Uterus (tissue), 4 donors: ENCODE measurements around the gene PTPRJ. TPM values are rescaled to one million over a fixed set of nuclear protein-coding genes. Genes with fewer than 3 reads are reported as not detected.

Experiments
- DNase-seq, 2 donors: peaks; one replicate each; pipeline ENCODE4 v3.0.0-alpha.2; 2019 to 2020
- H3K27ac ChIP-seq, 2 donors: fragments of 200-600 bp; sonication (generic); 1 replicate in 1 of 2; 2 replicates in 1 of 2; pipeline ENCODE4 v1.5.1; 2016 to 2018
- H3K27me3 ChIP-seq, 2 donors: fragments of 200-600 bp; sonication (generic); one replicate each; pipeline ENCODE4 v1.5.1; 2018 to 2019; ENCODE audit warnings: control low read depth in 1 of 2
- H3K36me3 ChIP-seq, 2 donors: fragments of 200-600 bp; sonication (generic); one replicate each; pipeline ENCODE4 v1.5.1; 2019; ENCODE audit warnings: control low read depth in 1 of 2
- H3K4me1 ChIP-seq, 2 donors: fragments of 200-600 bp; sonication (generic); one replicate each; pipeline ENCODE4 v1.5.1; 2018 to 2019; ENCODE audit warnings: control low read depth in 1 of 2
- H3K4me3 ChIP-seq, 2 donors: fragments of 200-600 bp; sonication (generic); 1 replicate in 1 of 2; 2 replicates in 1 of 2; pipeline ENCODE4 v1.5.1; 2018 to 2019; ENCODE audit warnings: mild to moderate bottlenecking in 1 of 2
- H3K9me3 ChIP-seq, 2 donors: fragments of 200-600 bp; sonication (generic); one replicate each; pipeline ENCODE4 v1.5.1; 2019; ENCODE audit warnings: control low read depth in 1 of 2
- CTCF ChIP-seq, 4 experiments: fragments of 200-600 bp in 2 of 4; fragments of 450-650 bp in 2 of 4; sonication (generic) in 2 of 4; IDR thresholded peaks; one replicate each; pipeline ENCODE4 v1.5.1; 2016 to 2019; ENCODE audit warnings: antibody characterized with exemption in 4 of 4, mild to moderate bottlenecking in 2 of 4, moderate library complexity in 1 of 4
- POLR2A ChIP-seq, 2 donors: fragments of 450-650 bp; IDR thresholded peaks; one replicate each; pipeline ENCODE4 v1.6.1; 2016; ENCODE audit warnings: antibody characterized with exemption in 2 of 2, mild to moderate bottlenecking in 1 of 2, moderate library complexity in 1 of 2
- intact Hi-C: fragments of 100-400 bp; cut with DNase I; formaldehyde crosslinking; loops from one replicate; pipeline ENCODE4 v1.15.1; 2023; ENCODE audit warnings: low total_unique reads
- microRNA counts, 2 donors: library from miRNA; unstranded; fragments of <30 nt; microRNA quantifications; one replicate each; lab custom pipeline; 2016 to 2017
- microRNA-seq: library from miRNA; unstranded; fragments of <30 nt; microRNA quantifications from one replicate; pipeline ENCODE4, GENCODE V29; 2016; ENCODE audit warnings: borderline microRNAs expressed, borderline replicate concordance
- small RNA-seq: library from RNA; depleted of rRNA; stranded (forward); fragments of <200 nt; gene quantifications from one replicate; pipeline ENCODE3, GENCODE V24; 2016
- total RNA-seq, 4 donors: library from RNA; depleted of rRNA in 3 of 4; stranded (reverse); fragments of >200 nt in 3 of 4; gene quantifications; one replicate each; pipeline versions ENCODE4 v1.1.0 to v1.2.4, GENCODE V29; 2014 to 2023
- donor health status: DM: yes; HTN: yes; CAD: no.

The PTPRJ gene
- total RNA-seq, 4 donors from 2014 or later, result 2.1 to 22.1 (median 7.1) TPM

- Histone ChIP-seq H3K4me1 (no peaks in the 10 kb centered on the region), H3K4me3 (no peak overlapping the region), H3K36me3 (no peaks in the 10 kb centered on the region), H3K27ac (no peak overlapping the region), H3K9me3 (no peaks in the 10 kb centered on the region), H3K27me3 (no peaks in the 10 kb centered on the region)
- no peak for DNase-seq
- intact Hi-C loops, result no loop called here
- TF ChIP-seq CTCF (IDR thresholded peaks at IDR 0.05) (no peak), POLR2A (IDR thresholded peaks at IDR 0.05) (no peak)
Measured at GRCh38 chr11:48193876-48194275, 213.5 kb downstream of the PTPRJ start.

- no peak overlapping the region for H3K4me3 ChIP-seq
- TF ChIP-seq POLR2A (IDR thresholded peaks at IDR 0.05) (no peak), CTCF (IDR thresholded peaks at IDR 0.05) (no peak)
Measured at GRCh38 chr11:48207881-48208280, 227.5 kb downstream of the PTPRJ start.

GRCh38 chr11:48210052-48210451, 229.7 kb downstream of the PTPRJ start:
- Histone ChIP-seq H3K36me3 (no peaks in the 10 kb centered on the region), H3K4me1 (no peaks in the 10 kb centered on the region), H3K4me3 (no peak overlapping the region), H3K9me3 (no peaks in the 10 kb centered on the region), H3K27ac (no peak overlapping the region), H3K27me3 (no peaks in the 10 kb centered on the region)
- TF ChIP-seq CTCF (IDR thresholded peaks at IDR 0.05), result no peak
- no peak for TF ChIP-seq POLR2A (IDR thresholded peaks at IDR 0.05)
- intact Hi-C loops, result no loop called here
- DNase-seq, result no peak

More at GRCh38 chr11:48207881-48208280, 227.5 kb downstream of the PTPRJ start:
- DNase-seq, result no peak
- Histone ChIP-seq H3K27me3 (no peaks in the 10 kb centered on the region), H3K27ac (no peak overlapping the region), H3K9me3 (no peaks in the 10 kb centered on the region), H3K4me1 (no peaks in the 10 kb centered on the region), H3K36me3 (no peaks in the 10 kb centered on the region)
- intact Hi-C loops, result no loop called here

GRCh38 chr11:48216510-48216909, 236.2 kb downstream of the PTPRJ start, which contains the start of gene OR4B1:
OR4B1 (plus strand) TSS chr11:48216810; CDS start chr11:48216810, 0 bp downstream.
- H3K36me3 ChIP-seq, result no peaks in the 10 kb centered on the region
- no peaks in the 10 kb centered on the region for H3K4me1 ChIP-seq
- H3K27ac ChIP-seq, result no peak within 1 kb of the TSS
- H3K9me3 ChIP-seq, result no peaks in the 10 kb centered on the region
- no peak within 1 kb of the TSS for H3K4me3 ChIP-seq
- no peaks in the 10 kb centered on the region for H3K27me3 ChIP-seq
- TF ChIP-seq CTCF (IDR thresholded peaks at IDR 0.05), result no peak
- TF ChIP-seq POLR2A (IDR thresholded peaks at IDR 0.05), result no peak
- intact Hi-C loops, result no loop called here
- no peak for DNase-seq

MicroRNAs within 50 kb of the gene (microRNA counts, 767-probe panel; counts per million panel counts)
- 0 counts per million in 2 donors for microRNA hsa-miR-3161 (lab: Ali Mortazavi, UCI)

Small RNA genes within 50 kb of the gene (microRNA-seq; reads per million reads assigned to microRNA genes)
- not detected for gene MIR3161

Small RNA genes within 50 kb of the gene (small RNA-seq; reads per million reads assigned to genes)
- not detected for gene MIR3161

Other genes starting within 250 kb of the PTPRJ start
- 100 to 1,000 TPM; 147 to 442 (median 202) TPM for gene FNBP4, start 213.2 kb upstream of the PTPRJ start, total RNA-seq
- gene NUP160, start 132.2 kb upstream of the PTPRJ start, total RNA-seq, result 10 to 100 TPM; 11.8 to 90.8 (median 40.4) TPM
- gene OR4B1, start 236.3 kb downstream of the PTPRJ start, total RNA-seq, result not detected